Measurements from ENCODE around the gene LMF1. TPM values are rescaled to one million over a fixed set of nuclear protein-coding genes. Genes with fewer than 3 reads are reported as not detected.

The LMF1 gene
- total and polyA plus RNA-seq, 2 of the 8 experiments (the other 6 are each of a cell fraction or from before 2014, with no cell fraction given) = 3.5 to 9.1 TPM

DNA sequence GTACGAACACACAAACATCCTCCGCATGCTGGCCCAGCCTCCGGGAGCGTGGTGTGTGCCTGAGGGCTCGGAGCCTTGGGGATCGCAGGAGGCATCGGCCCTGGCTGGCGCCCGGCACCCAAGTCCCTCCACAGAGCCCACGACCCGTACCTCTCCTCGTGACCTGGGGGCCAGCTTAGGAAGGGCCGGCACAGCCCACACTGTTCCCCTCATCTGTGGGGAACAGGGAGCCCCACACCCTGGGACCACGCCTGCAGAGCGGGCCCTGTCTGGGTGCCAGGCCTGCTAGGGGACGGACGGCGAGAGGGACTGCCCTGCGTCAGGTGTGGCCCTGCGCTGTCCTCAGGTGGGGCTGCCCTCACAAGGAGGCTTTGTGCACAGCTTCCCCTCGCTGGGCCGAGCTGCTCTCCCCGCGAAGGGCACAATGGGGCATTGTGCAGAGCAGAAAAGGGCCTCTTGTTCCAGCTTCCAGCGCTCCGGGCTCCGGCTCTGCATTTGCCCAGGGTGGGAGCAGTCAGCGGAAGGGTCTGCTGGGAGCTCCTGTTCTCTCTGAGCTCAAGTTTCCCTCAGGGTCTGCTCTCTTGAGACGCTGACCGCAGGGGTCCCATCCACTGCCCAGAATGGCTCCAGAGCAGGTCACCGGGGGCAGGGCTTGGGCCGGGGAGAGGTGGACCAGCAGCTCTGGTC, 1.7 kb upstream of the LMF1 start:
- Histone ChIP-seq H4K5ac (ENCODE audit: insufficient read length, low read depth, low read length) (no peak overlapping the region), H3K18ac (ENCODE audit: extremely low read depth, low read length) (no peak overlapping the region), H4K8ac (ENCODE audit: extremely low read depth, insufficient read depth, low read length) (no peak overlapping the region), H3K56ac (replicated peaks; ENCODE audit: insufficient read length, low read depth, low read length) (no peak overlapping the region), H3K23me2 (ENCODE audit: low read depth, low read length) (peaks cover 4% of the 10 kb centered on the region; the same call in 1 of the 2 replicates), H3K23ac (ENCODE audit: insufficient read length) (no peak overlapping the region), H2BK12ac (ENCODE audit: low read depth, low read length) (no peak overlapping the region), H3K36me3 (ENCODE audit: control insufficient read depth in 2 of 4, insufficient read depth in 4 of 4, low read length in 3 of 4) (no peaks in the 10 kb centered on the region), H4K91ac (replicated peaks; ENCODE audit: insufficient read length, low read length) (peak overlapping the region; percentile 3), H2AK5ac (ENCODE audit: low read depth, low read length) (no peak overlapping the region), H2AFZ (ENCODE audit: low read length) (no peak overlapping the region), H2BK15ac (ENCODE audit: low read length) (no peak overlapping the region), H2BK20ac (ENCODE audit: low read length) (no peak overlapping the region), H3K79me2 (ENCODE audit: control insufficient read depth in 1 of 2, insufficient read depth in 2 of 2, low read length in 2 of 2) (no peaks in the 10 kb centered on the region), H3K79me1 (ENCODE audit: low read depth, low read length) (no peaks in the 10 kb centered on the region; the same call in 1 of the 2 replicates), H2BK120ac (replicated peaks; ENCODE audit: low read depth, low read length) (no peak overlapping the region), H3K9me3 (ENCODE audit: insufficient read depth in 2 of 2, low read depth in 1 of 2, low read length in 1 of 2) (no peaks in the 10 kb centered on the region), H3K4me3 (ENCODE audit: extremely low read depth in 1 of 4, insufficient read depth in 2 of 4, low read depth in 3 of 4, low read length in 4 of 4) (no peak overlapping the region), H3K27ac (ENCODE audit: low read depth, low read length) (no peak overlapping the region), H4K20me1 (replicated peaks in 1 of 2; ENCODE audit: control insufficient read depth in 1 of 2, insufficient read depth in 2 of 2, low read length in 2 of 2) (no peaks in the 10 kb centered on the region), H3K27me3 (replicated peaks in 1 of 4; ENCODE audit: control insufficient read depth in 3 of 4, extremely low read depth in 1 of 4, insufficient read depth in 3 of 4, low read length in 3 of 4) (peaks cover 0 to 32% (median 14%) of the 10 kb centered on the region in 4 experiments; a peak in 6 of 7 replicates), H3K4me1 (replicated peaks in 1 of 4; ENCODE audit: control insufficient read depth in 3 of 4, insufficient read depth in 4 of 4, low read length in 3 of 4) (peaks cover 0 to 10% (median 6%) of the 10 kb centered on the region in 4 experiments; a peak in 6 of 7 replicates), H3K14ac (ENCODE audit: insufficient read length) (no peak overlapping the region), H2BK5ac (ENCODE audit: low read depth, low read length) (no peak overlapping the region), H3K9ac (replicated peaks in 1 of 4; ENCODE audit: extremely low read depth in 1 of 4, low read depth in 3 of 4, low read length in 3 of 4) (no peak overlapping the region), H3K4ac (replicated peaks; ENCODE audit: insufficient read length, low read depth, low read length) (no peak overlapping the region), H3K4me2 (ENCODE audit: insufficient read depth in 1 of 2, low read depth in 2 of 2, low read length in 2 of 2) (no peak overlapping the region)
- WGBS, 2 experiments (ENCODE audit: extremely low coverage in 1 of 2, insufficient coverage in 1 of 2, insufficient read length in 1 of 2, insufficient replicate concordance in 2 of 2, low coverage in 1 of 2, low lambda C conversion rate in 2 of 2, missing lambda C conversion rate in 1 of 2) = 83% methylated on average over 32 of the region's 32 CpGs; no CpG with 5 or more reads in 1 of the 2 experiments
- FAIRE-seq = no peak
- ChIA-PET CTCF (ENCODE audit: partially characterized antibody) (interaction anchor here (0.8 to 1.8 kb wide), 4 partner anchors 9 to 221 kb away, joined by 3 to 5 read pairs (median 3); partner anchors contain the start of gene SOX8), POLR2A (ENCODE audit: partially characterized antibody) (interaction anchor here (1.0 kb wide), 1 partner anchor 10 kb away, joined by 3 read pairs; no protein-coding TSS in a partner anchor)
- no peak for DNase-seq (ENCODE audit: low read depth in 1 of 2, low spot score in 2 of 2)
- TF ChIP-seq CBX5 (IDR thresholded peaks at IDR 0.05; ENCODE audit: low read depth, low read length) = no peak
- TF ChIP-seq HDAC2 (IDR thresholded peaks at IDR 0.05; ENCODE audit: borderline replicate concordance in 1 of 2, low read depth in 2 of 2, low read length in 2 of 2) = no peak
- TF ChIP-seq GABPA (IDR thresholded peaks at IDR 0.05; ENCODE audit: borderline replicate concordance, insufficient read depth, low read length) = no peak
- TF ChIP-seq BACH1 (IDR thresholded peaks at IDR 0.05; ENCODE audit: low read length) = no peak
- TF ChIP-seq RFX5 (IDR thresholded peaks at IDR 0.05; ENCODE audit: borderline replicate concordance, low read depth, low read length) = no peak
- no peak for TF ChIP-seq KDM1A (IDR thresholded peaks at IDR 0.05; ENCODE audit: borderline replicate concordance, low read length)
- no peak for TF ChIP-seq SIRT6 (IDR thresholded peaks at IDR 0.05; ENCODE audit: low read length)
- TF ChIP-seq TCF12 (IDR thresholded peaks at IDR 0.05; ENCODE audit: low read depth, low read length) = no peak
- no peak for TF ChIP-seq POU5F1 (IDR thresholded peaks at IDR 0.05; ENCODE audit: low read depth, low read length)
- no peak for TF ChIP-seq KDM4A (IDR thresholded peaks at IDR 0.05; ENCODE audit: low read depth, low read length, severe bottlenecking)
- no peak for TF ChIP-seq CHD2 (IDR thresholded peaks at IDR 0.05; ENCODE audit: low read length)
- no peak for TF ChIP-seq EGR1 (IDR thresholded peaks at IDR 0.05; ENCODE audit: borderline replicate concordance, low read depth, low read length)
- TF ChIP-seq TEAD4 (IDR thresholded peaks at IDR 0.05; ENCODE audit: low read depth, low read length) = no peak

Data from H1 (cell line).